HG03558 (cell line): ENCODE data around the gene RTCB.
"Not testable (repeated sequence)": the region's sequence is repeated elsewhere in the genome, so short reads cannot be mapped to it uniquely, and the experiment has no call there.

Experiments used
- ATAC-seq: cut with Tn5 transposase; IDR thresholded peaks from one replicate; pipeline ENCODE4 v1.9.1; 2021; ENCODE audit warnings: moderate number of reproducible peaks; ENCODE audit not compliant: unreplicated experiment; ENCODE audit errors: extremely low read depth

The RTCB gene

DNA sequence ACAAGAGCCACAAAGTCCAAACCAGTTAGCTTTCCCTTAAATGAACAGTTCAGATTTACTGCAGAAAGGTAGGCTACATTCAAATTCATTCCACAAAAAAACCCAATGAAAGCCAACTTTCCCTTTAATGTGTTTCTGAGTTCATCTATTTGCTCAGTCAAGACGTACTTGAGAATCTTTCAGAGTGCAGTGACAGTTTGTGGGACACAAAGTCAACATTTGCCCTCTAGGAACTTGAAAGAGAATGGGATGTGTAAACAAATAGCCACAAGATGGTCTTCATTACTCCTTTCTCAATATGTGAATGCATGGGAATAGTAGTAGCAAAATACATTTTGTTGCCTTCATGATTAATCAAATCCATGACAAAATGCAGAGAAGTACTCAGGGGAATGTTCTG is 15.8 kb downstream of the RTCB start:
- ATAC-seq, result no peak

DNA sequence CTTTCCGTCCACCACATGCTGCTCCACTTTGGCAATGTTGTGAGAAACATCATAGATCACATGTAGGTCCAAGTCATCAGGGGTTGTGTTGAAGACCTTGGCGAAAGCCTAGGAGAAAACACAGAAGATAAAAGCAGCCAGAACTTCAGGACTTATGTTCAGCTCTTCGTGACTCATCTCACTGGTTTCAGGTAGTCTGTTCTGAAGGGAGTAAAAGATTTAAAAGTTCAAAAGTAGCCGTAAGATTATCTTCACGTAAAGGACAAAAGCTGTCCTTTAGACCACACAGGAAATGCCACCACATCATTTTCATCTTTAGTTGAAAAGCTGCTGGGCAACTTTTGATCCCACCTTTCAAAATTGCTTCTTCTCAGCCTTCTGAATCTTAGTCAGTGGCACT is 16.9 kb downstream of the RTCB start:
- ATAC-seq, result no peak

DNA sequence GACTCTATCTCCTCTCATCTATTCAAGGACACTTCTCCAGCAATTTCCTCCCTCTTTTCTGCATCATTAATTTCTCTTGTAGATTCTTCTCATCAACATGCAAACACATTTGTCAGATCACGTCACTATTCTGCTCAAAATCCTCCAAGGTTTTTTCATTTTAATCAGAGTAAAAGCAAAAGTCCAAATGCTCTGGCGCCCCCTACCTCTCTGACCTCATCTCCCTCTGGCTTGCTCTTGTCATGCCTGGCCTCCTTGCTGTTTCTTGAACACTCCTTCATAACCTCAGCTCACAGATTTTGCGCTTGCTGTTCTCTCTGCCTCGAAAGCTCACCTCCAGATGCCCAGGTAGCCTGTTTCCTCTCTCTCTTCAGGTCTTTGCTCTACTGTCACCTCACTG is 22.4 kb downstream of the RTCB start:
- no peak for ATAC-seq

GRCh38 chr22:32385681-32386080 is 26.4 kb downstream of the RTCB start:
- no peak for ATAC-seq

GRCh38 chr22:32380991-32381390 is 31.1 kb downstream of the RTCB start:
- no peak for ATAC-seq

DNA sequence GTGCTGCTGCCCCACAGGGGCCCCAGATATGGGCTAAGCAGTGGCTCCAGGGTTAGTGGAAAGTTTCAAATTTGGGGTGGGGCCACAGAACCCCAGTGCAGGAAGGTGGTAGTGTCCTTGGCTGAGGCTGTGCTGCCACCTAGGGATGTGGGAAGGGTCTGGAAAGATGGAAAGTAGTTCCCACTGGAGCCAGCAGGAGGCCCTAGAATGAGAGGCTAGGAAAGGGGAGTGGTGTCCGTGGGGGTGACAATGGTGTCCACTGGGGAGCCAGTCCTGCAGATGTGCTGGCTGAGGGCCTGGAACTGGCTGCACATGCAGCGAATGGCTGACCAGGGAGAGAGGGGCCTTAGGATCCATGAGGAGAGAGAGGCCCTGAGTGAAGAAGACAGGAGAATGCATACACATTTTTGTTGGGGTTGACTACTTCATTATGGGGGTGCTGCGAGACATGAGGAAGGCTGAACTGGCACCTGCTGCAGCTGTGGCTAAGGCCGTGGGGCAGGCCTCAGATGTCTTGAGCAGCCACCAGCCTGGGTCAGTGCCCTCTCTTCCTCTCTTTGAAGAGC is 33.3 kb downstream of the RTCB start:
- ATAC-seq, result no peak

DNA sequence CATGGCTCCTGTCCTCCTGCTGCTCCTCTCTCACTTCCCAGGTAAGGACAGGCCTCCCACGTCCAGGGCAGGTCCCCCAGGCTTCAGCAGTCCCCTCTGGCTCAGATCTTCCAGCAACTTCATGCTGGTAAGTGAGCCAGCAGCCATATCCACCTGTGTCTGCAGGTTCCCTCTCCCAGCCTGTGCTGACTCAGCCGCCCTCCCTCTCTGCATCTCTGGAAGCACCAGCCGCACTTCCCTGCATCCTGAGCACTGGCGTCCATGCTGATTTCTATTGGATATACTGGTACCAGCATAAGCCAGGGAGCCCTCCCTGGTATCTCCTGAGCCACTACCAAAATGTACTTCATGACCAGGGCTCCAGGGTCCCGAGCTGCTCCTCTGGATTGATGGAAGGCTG is 35.4 kb downstream of the RTCB start:
- ATAC-seq, result no peak

- no peak for ATAC-seq
These were observed 36.2 kb downstream of the RTCB start for GRCh38 chr22:32375678-32376450.

- no peak for ATAC-seq
These were observed 47.8 kb downstream of the RTCB start for GRCh38 chr22:32364210-32364609.

- no peak for ATAC-seq
These were observed 50.8 kb downstream of the RTCB start for GRCh38 chr22:32361257-32361656.

GRCh38 chr22:32360096-32360495 is 52.0 kb downstream of the RTCB start:
- ATAC-seq, result not testable (repeated sequence)

DNA sequence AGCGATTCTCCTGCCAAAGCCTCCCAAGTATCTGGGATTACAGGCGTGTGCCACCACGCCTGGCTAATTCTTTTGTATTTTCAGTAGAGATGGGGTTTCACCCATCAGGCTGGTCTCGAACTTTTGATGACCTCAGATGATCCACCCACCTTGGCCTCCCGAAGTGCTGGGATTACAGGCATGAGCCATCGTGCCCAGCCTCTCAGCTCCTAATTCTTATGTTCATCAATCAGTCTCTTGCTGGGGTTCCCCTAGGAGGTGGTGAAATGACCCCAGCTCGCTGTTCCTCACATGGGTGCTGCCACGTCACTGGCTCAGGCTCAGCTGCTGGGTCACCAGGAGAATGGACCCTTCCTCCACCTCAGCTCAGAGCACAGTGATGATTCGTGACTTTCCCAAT is 54.5 kb downstream of the RTCB start, which contains the start of gene RFPL3:
TSS of gene RFPL3 (plus strand) at position 301 of the 400 bp plus-strand sequence. CDS start 205 bp downstream, outside the sequence.
- not testable (repeated sequence) for ATAC-seq

GRCh38 chr22:32355760-32356159 is 56.3 kb downstream of the RTCB start:
- no peak for ATAC-seq

DNA sequence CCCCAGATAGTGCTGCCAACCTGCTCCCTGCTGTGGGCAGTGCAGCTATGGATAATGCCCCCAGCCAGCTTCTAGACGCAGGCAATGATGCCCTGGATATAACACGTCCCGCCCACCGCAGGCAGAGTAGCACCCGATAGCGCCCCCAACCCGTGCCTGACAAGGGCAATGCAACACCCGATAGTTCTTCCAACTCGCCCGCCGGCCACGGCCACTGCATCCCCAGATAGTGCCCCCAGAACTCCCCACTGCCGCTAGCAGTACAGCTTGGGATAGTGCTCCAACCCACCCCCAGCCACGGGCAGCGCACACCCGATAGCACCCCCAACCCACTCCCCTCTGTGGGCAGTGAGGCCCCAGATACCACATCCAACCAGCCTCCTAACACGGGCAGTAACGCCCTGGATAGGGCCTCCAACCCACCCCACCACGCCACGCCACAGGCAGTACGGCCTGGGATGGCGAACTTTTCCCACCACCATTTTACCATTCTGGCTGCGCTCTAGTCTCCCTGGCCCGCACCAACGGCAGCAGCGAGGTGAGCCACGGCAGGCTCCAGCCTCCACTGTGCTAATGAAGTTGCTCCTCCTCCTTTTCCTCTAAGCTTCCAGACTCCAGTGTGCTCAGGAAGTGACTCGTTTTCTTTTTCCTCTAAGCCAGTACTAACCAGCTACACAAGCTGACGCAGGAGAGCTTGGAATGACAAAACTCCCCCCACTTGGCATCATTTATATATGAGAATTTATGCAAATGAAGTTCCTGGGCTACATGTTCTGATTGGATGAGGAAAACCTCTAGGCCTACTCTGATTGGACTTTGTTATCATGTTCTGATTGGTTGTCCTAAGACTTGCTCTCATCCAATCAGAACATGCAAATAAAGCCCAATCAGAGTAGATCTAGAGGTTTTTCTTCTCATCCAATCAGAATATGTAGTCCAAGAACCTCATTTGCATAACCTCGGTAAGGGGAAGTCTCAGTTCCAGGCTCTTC is 57.4 kb downstream of the RTCB start:
- no peak for ATAC-seq

DNA sequence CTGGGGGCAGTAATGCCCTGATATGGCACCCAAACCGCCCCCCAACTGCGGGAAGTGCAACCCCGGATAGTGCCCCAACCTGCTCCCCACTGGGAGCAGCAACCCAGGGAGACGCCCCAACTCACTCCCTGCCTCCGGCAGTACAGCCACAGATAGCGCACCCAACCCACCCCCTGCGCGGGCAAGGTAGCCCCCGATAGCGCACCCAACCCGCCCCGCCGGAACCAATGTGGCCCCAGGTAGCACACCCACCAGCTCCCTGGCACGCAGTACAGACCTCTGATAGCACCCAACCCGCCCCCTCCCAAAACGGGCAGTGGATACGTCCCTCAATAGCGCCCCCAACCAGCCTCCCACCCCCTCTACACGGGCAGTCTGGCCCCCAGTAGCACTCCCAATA is 58.2 kb downstream of the RTCB start:
- ATAC-seq, result no peak

GRCh38 chr22:32353292-32353691 is 58.8 kb downstream of the RTCB start:
- ATAC-seq, result no peak

- no peak for ATAC-seq
These were observed 59.4 kb downstream of the RTCB start for GRCh38 chr22:32352681-32353080.

- ATAC-seq, result not testable (repeated sequence)
These were observed 60.2 kb downstream of the RTCB start for GRCh38 chr22:32351875-32352274.

- no peak for ATAC-seq
These were observed 63.9 kb downstream of the RTCB start for GRCh38 chr22:32348031-32348611.

DNA sequence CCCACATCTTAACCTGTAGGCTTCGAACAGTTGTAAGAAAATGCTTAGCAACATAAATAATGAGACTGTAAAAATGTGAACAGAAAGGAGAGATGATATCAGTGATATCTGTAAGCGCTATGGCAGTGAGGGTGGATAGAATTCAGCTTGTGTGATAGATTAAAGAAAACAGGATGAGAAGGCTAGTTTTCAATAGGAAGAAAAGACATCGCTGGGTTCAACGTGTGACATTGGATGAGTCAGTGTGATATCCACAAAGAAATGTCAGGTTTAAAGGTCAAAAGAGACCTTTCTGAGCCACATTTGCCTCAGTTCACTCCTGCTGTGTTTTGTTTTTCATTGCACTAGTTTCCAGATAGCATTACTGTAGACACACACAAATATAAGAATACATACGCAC is 68.1 kb downstream of the RTCB start:
- no peak for ATAC-seq
